Esophagus muscularis mucosa (tissue), 4 donors: ENCODE data around the gene UFC1. TPM values are rescaled to one million over a fixed set of nuclear protein-coding genes. Genes with fewer than 3 reads are reported as not detected.
A peak's percentile ranks its signal among the peaks of the same experiment; 100 is the strongest.

Experiments
- DNase-seq: peaks from one replicate; pipeline ENCODE4 v3.0.0-alpha.2; 2017; ENCODE audit errors: extremely low spot score
- H3K27ac ChIP-seq, 4 donors: fragments of 200-600 bp; sonication (generic); replicated peaks in 1 of 4; 1 replicate in 3 of 4; 2 replicates in 1 of 4; pipeline ENCODE4 v1.5.1; 2016 to 2019; ENCODE audit warnings: mild to moderate bottlenecking in 1 of 4
- H3K27me3 ChIP-seq, 4 donors: fragments of 200-600 bp; sonication (generic); one replicate each; pipeline versions ENCODE4 v1.5.1 to v1.6.0; 2016 to 2019
- H3K36me3 ChIP-seq, 4 donors: fragments of 200-600 bp; sonication (generic); one replicate each; pipeline ENCODE4 v1.5.1; 2016 to 2019
- H3K4me1 ChIP-seq, 4 donors: fragments of 200-600 bp; sonication (generic); one replicate each; pipeline ENCODE4 v1.5.1; 2016 to 2019
- H3K4me3 ChIP-seq, 4 donors: fragments of 200-600 bp; sonication (generic); 1 replicate in 2 of 4; 2 replicates in 2 of 4; pipeline ENCODE4 v1.5.1; 2016 to 2019; ENCODE audit warnings: mild to moderate bottlenecking in 4 of 4, moderate library complexity in 1 of 4
- H3K9me3 ChIP-seq, 4 donors: fragments of 200-600 bp; sonication (generic); 1 replicate in 3 of 4; 2 replicates in 1 of 4; pipeline ENCODE4 v1.5.1; 2016 to 2019
- CTCF ChIP-seq, 3 experiments: fragments of 200-600 bp in 2 of 3; fragments of 450-650 bp in 1 of 3; sonication (generic) in 2 of 3; IDR thresholded peaks; one replicate each; pipeline ENCODE4 v1.5.1; 2017 to 2019; ENCODE audit warnings: antibody characterized with exemption in 3 of 3, mild to moderate bottlenecking in 2 of 3, moderate library complexity in 1 of 3
- EP300 ChIP-seq: sonication (generic); formaldehyde crosslinking; IDR thresholded peaks from one replicate; pipeline ENCODE4 v1.6.1; 2017; ENCODE audit warnings: antibody characterized with exemption
- POLR2A ChIP-seq: fragments of 450-650 bp; IDR thresholded peaks from one replicate; pipeline ENCODE4 v1.6.1; 2017; ENCODE audit warnings: antibody characterized with exemption, moderate library complexity, mild to moderate bottlenecking, low read depth
- POLR2AphosphoS5 ChIP-seq, 2 donors: sonication (generic); formaldehyde crosslinking; IDR thresholded peaks; one replicate each; pipeline ENCODE4 v1.6.1; 2017; ENCODE audit warnings: antibody characterized with exemption in 2 of 2
- WGBS: methylation state at CpG from one replicate; pipeline ENCODE4 v1.1.5; 2018; 5-methylcytosine and 5-hydroxymethylcytosine counted together
- intact Hi-C: fragments of 100-400 bp; cut with DNase I; formaldehyde crosslinking; loops from one replicate; pipeline ENCODE4 v1.15.1; 2023
- total RNA-seq, 4 donors: library from RNA; depleted of rRNA; stranded (reverse); fragments of >200 nt; gene quantifications; one replicate each; pipeline versions ENCODE4 v1.1.0 to v1.2.1, GENCODE V29; 2016

Gene UFC1
- total RNA-seq, 4 donors from 2014 or later, result 62.8 to 86.1 (median 71.6) TPM

GRCh38 chr1:161139766-161140165 is 14.0 kb upstream of the UFC1 start:
- intact Hi-C loops, result no loop called here
- 33% methylated on average over 1 of the region's 1 CpG for WGBS
- H3K27ac ChIP-seq, result no peak overlapping the region

GRCh38 chr1:161140755-161141400 is 12.9 kb upstream of the UFC1 start:
- intact Hi-C loops, result no loop called here
- H3K36me3 ChIP-seq, result no peaks in the 10 kb centered on the region
- no peak overlapping the region for H3K4me3 ChIP-seq
- no peaks in the 10 kb centered on the region for H3K27me3 ChIP-seq
- no peak for TF ChIP-seq EP300
- TF ChIP-seq POLR2A, result no peak
- no peak for TF ChIP-seq CTCF (IDR thresholded peaks at IDR 0.05)
- TF ChIP-seq POLR2AphosphoS5 (IDR thresholded peaks at IDR 0.05), result no peak
- peaks cover 0 to 11% (median 1%) of the 10 kb centered on the region in 4 donors for H3K4me1 ChIP-seq
- H3K9me3 ChIP-seq, result no peaks in the 10 kb centered on the region
- no peak overlapping the region for H3K27ac ChIP-seq
- no peak for DNase-seq
- 93% methylated on average over 29 of the region's 29 CpGs for WGBS

More at GRCh38 chr1:161139766-161140165, 14.0 kb upstream of the UFC1 start:
- Histone ChIP-seq H3K4me3 (no peak overlapping the region), H3K4me1 (peaks cover 0 to 13% (median 4%) of the 10 kb centered on the region in 4 donors), H3K9me3 (no peaks in the 10 kb centered on the region), H3K27me3 (no peaks in the 10 kb centered on the region), H3K36me3 (no peaks in the 10 kb centered on the region)
- DNase-seq, result no peak
- TF ChIP-seq CTCF (IDR thresholded peaks at IDR 0.05) (peak; percentile 24 to 47 (median 41)), POLR2AphosphoS5 (IDR thresholded peaks at IDR 0.05) (no peak), EP300 (no peak)

GRCh38 chr1:161145832-161146231 is 7.9 kb upstream of the UFC1 start:
- no peak for DNase-seq
- H3K27me3 ChIP-seq, result no peaks in the 10 kb centered on the region
- WGBS, result 77% methylated on average over 3 of the region's 3 CpGs

GRCh38 chr1:161153176-161153575 is 602 bp upstream of the UFC1 start:
- WGBS, result 22% methylated on average over 9 of the region's 9 CpGs
- intact Hi-C loops, result no loop called here
- DNase-seq, result no peak

More at GRCh38 chr1:161145832-161146231, 7.9 kb upstream of the UFC1 start:
- no peak for TF ChIP-seq CTCF (IDR thresholded peaks at IDR 0.05)
- no peak for TF ChIP-seq EP300
- TF ChIP-seq POLR2A, result no peak
- no peak for TF ChIP-seq POLR2AphosphoS5 (IDR thresholded peaks at IDR 0.05)
- Histone ChIP-seq H3K9me3 (no peaks in the 10 kb centered on the region), H3K36me3 (no peaks in the 10 kb centered on the region), H3K4me1 (no peaks in the 10 kb centered on the region), H3K27ac (no peak overlapping the region), H3K4me3 (no peak overlapping the region)
- intact Hi-C loops, result no loop called here

More at GRCh38 chr1:161153176-161153575, 602 bp upstream of the UFC1 start:
- Histone ChIP-seq H3K4me1 (peaks cover 9 to 24% (median 20%) of the 10 kb centered on the region in 4 donors), H3K36me3 (peaks cover 5 to 16% (median 12%) of the 10 kb centered on the region in 4 donors), H3K27me3 (no peaks in the 10 kb centered on the region), H3K27ac (peak overlapping the region; percentile 84 to 92 (median 85)), H3K4me3 (peak overlapping the region; percentile 63 to 73 (median 64)), H3K9me3 (no peaks in the 10 kb centered on the region)
- TF ChIP-seq POLR2A (no peak), POLR2AphosphoS5 (IDR thresholded peaks at IDR 0.05) (no peak), EP300 (no peak), CTCF (IDR thresholded peaks at IDR 0.05) (no peak)
